GM03348 (cell line): Measurements from ENCODE around the gene RBMS3.

ENCODE experiments used
- DNase-seq: peaks from one replicate; pipeline ENCODE4 v3.0.0; 2012; ENCODE audit warnings: low spot score

Gene RBMS3

DNA sequence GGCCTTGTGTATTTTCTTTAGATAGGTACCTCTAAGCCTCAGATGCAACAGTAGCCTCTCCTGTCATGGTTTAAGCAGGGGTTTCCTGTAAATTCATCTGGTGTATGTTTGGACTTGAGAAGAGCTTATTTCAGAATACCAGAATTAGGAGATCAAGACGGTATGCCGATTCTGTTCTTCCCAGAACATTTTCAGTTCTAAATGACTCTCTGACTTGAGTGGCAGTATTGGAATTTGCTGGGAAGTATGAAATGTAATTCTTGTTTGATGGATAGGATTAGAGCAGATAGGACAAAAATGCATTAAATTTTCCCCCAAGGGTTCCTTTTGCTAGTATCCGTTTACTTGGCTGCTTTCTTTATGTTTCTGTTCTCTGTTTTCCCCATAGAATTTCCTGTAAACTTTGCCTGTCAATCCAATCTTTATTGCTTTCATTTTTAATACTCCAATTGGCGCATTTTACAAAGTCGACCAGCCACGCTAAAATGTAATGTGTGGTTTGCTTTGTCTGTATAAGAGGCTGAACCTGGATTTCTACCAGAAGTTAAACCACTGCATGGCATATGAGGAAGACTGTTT is 612.2 kb downstream of the RBMS3 start:
- no peak for DNase-seq

DNA sequence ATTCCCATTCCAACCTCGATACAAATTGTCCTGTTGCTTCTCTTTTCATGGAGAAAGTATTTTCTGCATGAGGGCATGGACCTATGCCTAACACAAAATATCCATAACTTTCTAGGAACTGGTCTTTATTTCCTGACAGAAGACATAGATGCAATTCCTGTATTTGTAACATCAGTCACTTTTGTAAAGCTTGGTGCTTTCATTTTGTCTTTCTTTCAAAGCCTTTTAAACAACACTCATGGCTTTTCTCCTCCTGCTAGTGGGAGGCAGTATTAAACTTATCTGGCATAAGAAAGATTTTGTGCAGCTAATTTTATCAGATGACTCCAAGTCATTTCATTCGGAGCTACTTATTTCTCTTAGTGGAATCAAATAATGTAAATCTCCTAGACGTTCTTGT is 616.0 kb downstream of the RBMS3 start:
- DNase-seq, result no peak

DNA sequence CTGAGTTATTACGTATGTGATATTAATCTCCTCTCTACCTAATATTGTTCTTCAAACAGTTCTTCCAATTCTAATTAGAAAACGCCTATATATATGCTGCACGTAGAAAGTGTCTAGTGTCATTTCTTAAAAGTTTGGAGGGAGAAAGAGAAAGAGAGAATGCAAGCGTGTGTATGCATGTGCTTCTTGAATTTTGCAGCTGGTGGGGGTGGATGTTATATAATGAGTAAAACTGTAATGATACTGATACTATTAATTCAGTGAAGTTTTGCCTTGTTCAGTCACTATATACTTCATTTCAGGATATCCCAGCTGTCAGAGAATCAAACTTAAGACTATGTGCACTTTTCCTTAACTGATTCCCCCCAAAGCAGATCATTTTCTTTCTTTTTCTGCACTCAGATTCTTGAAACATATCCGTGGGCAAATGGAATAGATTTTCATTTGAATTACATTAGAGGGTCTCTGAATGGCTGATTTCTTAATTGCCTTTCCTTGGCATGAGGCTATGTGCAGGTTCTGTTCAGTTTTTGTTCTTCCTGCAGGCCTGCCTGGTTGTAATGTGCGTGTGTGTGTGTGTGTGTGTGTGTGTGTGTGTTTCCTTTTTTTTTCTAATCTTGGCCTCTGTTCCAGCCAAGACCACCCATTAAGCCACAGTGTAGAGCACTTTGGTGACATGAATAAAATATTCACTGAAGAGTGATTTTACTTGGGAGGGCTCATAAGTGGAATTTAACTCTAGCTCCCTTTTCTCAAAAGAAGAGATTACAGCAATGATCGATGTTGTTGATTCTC is 617.5 kb downstream of the RBMS3 start:
- DNase-seq, result no peak

DNA sequence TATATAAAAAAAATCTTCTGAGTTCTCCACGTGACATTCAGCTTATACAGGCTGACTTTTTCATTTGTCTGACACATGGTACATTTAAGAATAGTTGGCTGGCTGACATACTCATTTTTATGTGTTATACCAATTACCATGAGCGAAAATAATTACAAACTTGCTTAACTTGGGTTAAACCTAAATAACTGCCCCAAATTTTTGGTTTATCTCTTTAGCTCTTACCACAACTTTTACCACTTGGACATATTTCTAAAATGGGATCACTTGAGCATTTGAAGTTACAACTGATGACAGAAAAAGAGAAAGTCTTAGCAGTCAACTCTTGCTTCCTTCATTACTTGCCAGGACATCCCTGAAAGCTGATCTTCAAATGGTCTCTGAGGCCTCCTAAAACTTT is 618.1 kb downstream of the RBMS3 start:
- DNase-seq, result no peak

DNA sequence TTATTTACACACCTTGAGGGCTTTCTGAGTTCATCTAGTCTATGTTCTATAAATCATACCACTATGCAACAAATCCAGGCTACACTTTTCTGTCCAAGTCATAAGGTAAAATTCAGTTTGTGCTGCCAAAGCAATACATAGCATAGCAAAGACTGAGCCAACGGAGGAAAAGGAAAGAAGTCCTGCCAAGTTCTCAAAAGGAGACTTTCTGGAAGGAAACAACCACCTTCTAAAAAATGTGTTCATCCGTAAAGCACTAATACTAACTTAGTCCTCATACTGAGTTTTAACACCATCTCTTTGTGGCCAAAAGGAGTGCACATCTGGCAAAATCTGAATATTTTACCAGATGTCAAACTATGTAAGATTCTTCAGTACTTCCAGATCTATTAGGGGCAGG is 620.2 kb downstream of the RBMS3 start:
- no peak for DNase-seq

DNA sequence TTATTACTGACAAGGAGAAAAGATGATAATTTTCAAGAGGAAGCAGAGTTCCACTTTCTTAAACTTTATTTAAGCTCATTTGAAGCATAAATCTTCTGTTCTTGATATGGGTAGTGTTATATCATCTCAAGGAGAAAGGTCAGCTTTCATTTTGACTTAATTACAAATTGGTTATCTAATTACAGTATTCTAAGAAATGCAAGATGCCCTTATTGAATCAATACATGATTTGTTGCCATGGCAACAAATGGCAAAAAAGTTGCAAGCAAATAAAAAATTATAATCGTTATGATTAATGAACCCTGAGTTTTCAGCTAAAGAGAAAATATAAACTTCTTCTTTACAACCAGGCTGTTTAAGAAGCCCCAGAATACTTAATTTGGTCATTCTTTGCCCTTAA is 622.7 kb downstream of the RBMS3 start:
- no peak for DNase-seq

DNA sequence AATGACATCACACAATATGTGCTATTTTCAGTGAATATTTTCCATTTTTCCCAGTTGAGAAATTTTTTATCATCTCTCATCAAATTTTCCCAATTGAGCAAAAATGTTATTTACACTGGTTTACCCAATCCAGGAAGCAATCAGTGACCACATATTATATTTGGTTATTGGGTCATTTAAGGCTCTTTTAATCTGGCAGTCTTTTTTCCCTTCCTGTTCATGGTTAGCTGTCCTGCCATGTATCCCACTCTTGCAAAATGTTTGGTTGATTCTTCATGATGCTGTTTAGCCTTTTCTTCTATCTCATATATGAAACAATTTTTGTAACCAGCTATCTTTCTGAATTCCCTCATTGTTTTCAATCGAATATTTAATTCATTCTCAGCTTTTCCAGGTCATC is 626.0 kb downstream of the RBMS3 start:
- DNase-seq, result peak; percentile 7

DNA sequence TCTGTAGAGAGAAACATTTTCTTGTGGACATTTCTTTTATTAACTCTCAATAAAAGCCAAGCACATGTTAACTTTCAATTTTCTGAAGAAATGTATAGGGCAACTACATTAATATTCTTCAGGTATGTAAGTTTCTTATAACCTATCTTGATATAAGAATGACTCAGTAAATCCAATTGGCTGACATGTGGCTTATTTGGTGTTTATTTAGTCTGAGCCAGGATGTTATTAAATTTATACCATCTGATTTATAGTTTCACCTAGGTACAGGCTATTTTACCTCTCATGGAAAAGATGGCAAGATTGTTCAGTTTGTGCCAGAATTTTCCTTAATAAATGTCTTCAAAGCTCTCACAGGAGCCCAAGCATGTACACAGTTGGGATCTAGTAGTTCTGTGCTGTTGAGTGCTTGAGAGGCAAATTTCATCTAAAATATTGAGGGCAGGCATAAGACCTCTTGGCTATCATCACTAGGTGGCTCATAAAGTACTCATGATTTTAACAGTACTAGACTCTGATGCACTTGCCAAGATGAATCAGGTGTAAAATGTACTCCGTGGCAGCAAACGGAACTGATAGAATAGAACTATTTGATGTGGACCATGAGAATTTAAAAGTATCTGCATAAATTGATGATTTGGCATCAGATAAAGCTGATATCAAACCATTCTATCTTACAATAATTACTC is 631.9 kb downstream of the RBMS3 start:
- DNase-seq, result no peak

DNA sequence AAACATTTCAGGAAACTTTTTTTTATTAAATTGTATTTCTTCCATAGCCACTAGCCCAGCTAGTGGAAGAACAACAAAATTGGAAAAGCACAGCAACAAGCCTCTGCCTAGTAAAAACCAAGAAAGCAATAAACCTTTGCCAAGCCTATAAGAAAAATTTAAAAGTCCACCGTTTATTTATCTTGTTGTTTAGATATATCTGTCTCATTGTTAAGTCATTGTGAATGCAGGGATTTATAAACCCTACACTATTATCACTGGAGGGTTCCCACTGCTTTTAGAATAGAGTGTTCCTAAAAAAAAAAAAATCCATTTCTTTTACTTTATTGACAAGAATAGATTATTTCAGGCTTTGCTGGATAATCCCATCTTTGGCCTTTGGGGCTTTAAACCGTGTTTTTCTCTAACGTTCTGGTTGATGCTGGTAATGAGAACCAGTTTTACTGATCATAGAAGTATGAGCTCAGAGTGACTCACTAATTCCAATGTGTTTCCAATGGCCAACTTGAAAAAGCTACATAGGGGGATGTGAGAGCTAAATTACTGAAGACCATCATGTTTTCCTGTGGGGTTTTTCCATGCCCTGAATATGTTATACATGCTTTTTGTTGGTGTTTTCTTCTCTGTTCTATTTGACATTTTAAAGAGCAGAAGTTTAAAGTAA is 634.1 kb downstream of the RBMS3 start:
- DNase-seq, result peak; percentile 29

DNA sequence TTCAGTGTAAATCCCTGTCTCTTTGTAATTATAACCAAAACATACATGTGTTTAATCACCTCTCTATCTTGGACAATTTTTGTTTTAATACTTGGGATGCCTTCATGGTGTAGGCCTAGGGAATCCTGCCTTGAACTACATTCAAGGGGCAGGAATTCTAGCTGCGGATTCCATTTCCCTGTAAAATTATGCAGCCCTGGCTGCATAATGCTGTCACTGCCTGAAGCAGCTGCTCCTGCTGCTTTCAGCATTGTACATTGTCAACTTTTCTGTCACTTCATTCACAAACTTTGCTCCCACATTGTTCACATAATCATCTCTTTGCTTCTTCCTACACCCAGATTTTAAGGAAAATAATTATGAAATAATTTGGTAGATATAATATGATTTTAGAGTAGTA is 638.7 kb downstream of the RBMS3 start:
- DNase-seq, result no peak

DNA sequence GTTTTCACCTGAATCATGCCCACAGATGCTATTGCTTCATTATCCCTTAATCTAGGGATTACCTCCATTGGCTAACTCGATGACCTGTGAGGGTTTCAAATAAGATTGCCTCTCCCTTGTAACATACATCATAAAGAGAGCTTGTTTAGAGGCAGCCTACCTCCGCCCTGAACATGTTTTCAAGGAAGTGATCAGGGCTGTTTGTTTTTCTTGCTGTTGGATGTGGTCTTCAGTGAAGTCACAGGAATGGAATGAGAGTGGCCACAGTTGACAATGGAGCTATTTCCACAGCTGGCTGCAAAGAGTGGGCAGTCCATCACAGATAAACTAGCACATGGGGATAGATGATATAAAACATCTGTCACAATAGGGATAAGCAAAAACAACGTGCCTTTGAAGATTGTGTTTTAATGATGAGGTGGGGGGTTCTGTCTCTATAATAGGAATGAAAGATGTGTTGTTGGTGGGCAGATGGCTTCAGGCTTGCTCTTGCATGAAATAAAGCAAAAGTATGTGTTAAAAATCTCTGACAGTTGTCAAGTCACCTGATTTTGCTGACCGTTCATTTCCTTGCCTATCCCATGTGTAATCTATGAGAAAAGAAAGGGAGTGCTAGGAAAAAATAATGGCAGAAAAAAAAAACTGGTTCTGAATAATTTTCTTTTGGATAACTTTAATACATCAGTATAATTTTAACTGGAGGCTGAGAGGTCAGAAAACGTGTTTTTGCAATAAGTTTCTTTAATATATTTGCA is 642.3 kb downstream of the RBMS3 start:
- DNase-seq, result peak; percentile 75

DNA sequence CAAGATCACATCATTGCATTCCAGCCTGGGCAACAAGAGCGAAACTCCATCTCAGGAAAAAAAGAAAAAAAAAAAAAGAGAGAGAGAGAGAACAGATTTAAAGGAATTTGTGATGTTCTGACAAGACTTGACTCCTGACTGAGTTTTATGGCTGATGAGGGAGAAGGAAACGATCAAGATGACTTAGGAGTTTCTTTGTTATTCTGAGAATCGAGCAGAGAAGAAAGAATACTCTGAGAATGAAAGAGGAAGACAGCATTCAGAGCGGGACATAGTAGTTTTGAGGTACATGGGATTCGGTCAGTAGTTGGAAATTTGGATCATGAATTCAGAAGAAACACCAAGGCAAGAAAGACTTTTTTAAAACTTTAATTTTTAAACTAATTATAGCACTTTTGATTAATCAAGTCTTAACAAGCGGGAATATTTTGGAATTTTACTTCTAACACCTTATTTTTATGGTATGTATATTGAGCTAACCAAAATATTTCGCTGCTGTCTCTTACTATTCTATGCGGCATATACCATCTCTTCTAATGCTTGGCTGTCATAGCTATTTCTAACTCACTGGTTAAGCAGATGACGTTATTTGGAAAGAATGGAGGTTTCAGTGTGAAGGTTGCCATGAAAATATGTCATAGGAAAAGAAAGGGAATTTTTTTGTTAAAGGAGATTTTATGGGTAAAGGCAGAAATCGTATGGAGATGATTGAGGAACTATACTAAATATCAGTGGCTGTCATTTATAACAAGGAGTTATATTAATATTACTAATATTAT is 644.1 kb downstream of the RBMS3 start:
- no peak for DNase-seq

DNA sequence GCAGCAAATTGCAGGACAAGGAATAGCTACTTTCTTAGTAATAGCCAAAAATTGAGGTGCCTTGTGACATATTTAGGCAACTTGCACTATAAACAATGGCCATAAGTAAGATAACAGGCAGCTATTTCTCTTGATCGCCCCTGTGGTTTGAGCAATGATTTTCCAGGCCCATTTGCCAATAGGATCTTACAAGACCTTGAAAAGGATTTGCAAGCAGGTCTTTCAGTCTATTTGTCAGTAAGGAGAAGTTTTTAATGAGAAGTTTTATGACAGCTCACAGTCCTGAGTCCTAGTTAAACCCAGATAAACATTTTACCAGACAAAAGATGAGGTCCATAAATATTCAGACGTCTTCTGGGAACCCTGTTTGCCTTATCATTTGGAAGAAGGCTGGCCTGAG is 645.5 kb downstream of the RBMS3 start:
- no peak for DNase-seq

DNA sequence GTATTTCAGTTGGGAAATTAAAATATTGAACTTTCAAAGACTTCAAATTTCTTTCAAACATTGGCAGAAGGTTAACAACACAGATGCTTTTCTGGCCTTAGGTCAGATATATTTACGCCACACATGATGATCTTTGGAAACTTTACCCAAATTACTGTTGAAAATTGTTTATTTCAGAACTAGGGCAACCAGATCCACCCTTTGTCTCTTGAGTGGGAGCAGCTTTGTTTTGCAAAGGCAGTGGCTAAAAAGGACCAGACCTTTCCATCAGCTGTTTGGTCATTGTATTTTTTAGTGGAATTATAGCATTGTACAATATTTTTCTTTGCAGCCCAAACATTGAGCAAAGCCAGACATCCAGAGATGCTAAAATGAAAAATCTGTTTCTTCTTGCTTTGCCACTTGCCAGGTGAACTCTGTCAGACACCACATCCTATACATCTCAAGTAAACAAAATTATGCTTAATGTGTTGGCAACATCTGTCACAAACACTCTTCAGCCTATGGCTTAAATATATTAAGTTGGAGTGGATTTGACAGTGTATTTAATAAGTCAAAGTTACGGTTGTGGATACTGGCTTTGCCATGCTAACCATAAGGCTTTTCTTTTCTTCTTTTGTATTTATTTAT is 651.9 kb downstream of the RBMS3 start:
- no peak for DNase-seq

DNA sequence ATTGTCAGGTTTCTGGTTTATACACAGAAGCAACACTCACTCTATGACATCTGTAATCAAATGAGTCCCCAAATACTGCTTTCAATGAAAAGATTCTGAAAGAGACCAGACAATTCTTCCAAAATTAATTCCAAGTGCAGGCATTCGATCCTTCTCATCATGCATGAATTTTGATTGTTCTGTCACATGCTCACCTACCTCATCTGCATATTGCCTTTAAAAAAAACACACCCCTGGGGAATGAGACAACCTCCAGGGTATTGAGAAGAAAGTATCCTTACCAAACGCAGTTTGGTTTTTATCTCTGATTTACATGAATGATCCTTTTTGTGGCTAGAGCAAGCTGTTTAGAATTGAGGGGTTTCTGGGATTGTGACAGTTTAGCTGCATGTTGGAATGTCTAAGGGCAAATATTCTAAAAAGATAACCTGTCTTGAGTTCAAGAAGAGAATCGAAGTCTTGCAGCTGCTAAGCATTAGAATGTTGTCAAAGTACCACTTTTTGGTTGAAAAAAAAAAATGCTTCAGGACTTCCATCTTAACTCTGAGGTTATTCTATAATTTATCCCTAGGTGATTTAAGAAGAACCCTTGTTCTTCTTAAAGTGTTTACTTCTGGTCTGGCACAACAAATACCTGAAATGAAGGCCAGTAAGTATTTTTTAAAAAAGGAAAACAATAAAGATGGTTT is 653.1 kb downstream of the RBMS3 start:
- DNase-seq, result no peak

DNA sequence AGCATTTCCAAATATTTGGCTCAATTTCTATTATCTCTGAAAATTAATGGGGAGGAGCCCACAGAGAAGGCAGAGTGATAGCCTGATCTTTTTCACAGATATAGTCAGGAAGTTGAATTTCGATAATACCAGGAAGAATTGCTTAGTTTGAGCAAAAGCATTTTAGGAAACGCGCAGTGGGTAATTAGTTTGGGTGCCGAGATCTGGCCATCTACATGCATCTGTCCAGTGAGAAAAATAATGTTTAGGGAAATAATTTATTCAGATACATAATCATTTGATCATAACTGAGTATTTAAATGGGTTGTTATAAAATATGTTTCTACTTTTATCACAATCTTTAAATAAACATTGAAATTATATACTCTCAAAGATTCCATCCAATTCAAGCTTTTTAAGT is 653.9 kb downstream of the RBMS3 start:
- DNase-seq, result no peak

DNA sequence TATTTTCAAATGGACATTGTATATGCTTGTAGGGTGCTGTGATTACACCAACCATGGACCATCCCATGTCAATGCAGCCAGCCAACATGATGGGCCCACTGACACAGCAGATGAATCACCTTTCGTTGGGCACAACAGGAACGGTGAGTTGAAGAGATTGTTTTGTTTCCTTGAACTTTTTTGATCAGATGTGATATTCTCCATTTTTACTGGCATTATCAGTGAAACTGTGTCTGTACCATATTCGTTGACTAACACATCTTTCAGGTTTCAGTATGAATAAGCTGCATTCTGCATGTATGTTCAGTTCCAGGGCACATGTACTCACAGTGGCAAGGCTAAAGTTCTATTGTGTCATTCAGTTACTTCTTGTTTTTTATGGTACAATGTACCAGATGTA is 655.2 kb downstream of the RBMS3 start:
- no peak for DNase-seq

DNA sequence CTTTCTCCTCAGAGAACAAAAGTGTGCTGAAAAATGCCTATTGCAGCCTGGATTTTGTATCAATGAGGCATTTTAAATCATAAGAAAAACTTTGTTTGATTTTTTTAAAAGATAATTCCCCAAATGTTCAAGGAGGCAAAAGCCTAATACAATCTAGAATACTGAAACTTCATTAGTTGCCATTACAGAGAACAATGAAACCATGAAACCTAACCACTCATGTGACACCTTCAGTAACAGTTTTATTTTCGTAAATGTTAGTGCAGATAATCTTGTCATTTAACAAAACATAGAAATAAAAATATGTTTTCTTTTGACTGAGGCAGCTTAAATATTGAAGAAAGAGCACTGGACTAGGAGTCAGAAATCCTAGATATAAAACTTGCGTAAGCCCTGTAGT is 655.9 kb downstream of the RBMS3 start:
- DNase-seq, result no peak

DNA sequence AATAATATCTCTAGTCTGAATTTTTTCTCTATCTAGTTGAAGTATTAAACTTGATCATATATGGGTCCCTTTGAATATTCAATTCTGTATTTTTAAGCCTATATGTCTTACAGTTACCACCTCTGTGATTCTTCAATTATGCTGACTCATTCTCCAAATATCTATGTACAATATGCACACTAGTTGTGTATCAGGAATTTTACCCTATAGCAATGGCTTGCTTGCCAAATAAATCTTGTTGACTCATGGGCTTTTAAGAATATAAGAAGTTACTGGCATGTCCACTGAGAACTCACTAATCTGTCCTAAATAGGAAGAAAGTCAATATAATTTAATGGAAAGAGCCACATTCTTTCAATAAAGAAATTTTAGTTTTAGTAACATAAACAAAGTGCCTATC is 656.3 kb downstream of the RBMS3 start:
- DNase-seq, result no peak

DNA sequence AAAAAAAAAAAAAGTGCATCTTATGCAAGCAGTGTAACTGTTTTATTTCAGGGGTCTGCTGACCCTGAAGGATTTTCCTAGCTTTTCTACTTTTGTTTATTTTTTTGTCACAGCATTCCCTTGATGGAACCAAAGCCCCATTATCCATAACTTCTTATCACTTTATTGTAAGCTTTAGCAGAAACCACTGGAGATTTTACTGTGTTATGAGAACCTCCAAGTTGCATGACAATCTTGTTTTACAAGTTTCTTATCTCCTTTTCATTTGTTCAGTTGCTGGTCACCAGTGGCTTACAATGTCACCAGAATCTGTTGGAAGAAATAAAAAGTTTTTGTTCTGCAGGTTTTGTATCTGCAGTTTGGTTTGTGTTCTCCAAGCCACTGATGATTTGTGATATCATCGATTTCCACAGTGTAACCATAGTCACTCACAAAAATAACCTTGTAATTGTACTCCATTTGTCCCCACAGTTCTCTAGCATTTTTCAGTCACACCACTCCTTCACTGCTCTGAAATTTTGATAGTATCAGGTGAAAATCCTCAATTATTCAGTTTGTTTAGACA is 660.0 kb downstream of the RBMS3 start:
- no peak for DNase-seq
